ENCODE results near the gene CNNM2. TPM values are rescaled to one million over a fixed set of nuclear protein-coding genes. Genes with fewer than 3 reads are reported as not detected.

CNNM2 gene
- total RNA-seq, 2 experiments from 2014 or later: 5.1 to 5.2 TPM

DNA sequence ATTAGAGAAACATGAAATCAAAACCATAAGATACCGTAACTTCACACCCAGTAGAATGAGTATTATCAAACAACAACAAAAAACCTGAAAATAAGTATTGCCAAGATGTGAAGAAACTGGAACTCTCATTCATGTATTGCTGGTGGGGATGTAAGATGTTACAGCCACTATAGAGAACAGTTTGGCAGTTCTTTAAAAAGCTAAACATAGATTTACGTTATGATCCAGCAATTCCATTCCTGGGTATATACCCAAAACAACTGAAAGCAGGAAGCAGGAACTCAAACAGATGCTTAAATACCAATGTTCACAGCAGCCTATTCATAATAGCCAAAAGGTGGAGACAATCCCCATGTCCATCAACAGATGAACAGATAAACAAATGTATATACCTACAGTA is 202.5 kb downstream of the CNNM2 start:
- Mint-ChIP-seq H3K36me3 (ENCODE audit: low read depth) (no peaks in the 10 kb centered on the region), H3K27ac (no peak overlapping the region), H3K27me3 (no peaks in the 10 kb centered on the region), H3K9me3 (no peaks in the 10 kb centered on the region), H3K4me1 (ENCODE audit: low read depth) (peaks cover 9% of the 10 kb centered on the region), H3K4me3 (no peak overlapping the region)
- ChIA-PET POLR2A (no interaction called here), CTCF (no interaction called here)
- ATAC-seq (no peak), DNase-seq (no peak)
- intact Hi-C loops (cut with micrococcal nuclease): no loop called here
- no peak for TF ChIP-seq CTCF (IDR thresholded peaks at IDR 0.05)

GRCh38 chr10:103120977-103121735 is 203.1 kb downstream of the CNNM2 start:
- Mint-ChIP-seq H3K9me3 (no peaks in the 10 kb centered on the region), H3K4me3 (no peak overlapping the region), H3K4me1 (ENCODE audit: low read depth) (peaks cover 15% of the 10 kb centered on the region), H3K36me3 (ENCODE audit: low read depth) (no peaks in the 10 kb centered on the region), H3K27ac (no peak overlapping the region), H3K27me3 (no peaks in the 10 kb centered on the region)
- ChIA-PET POLR2A (no interaction called here), CTCF (no interaction called here)
- intact Hi-C loops (cut with micrococcal nuclease): no loop called here
- ATAC-seq (no peak), DNase-seq (no peak)
- no peak for TF ChIP-seq CTCF (IDR thresholded peaks at IDR 0.05)

GRCh38 chr10:103123282-103124024 is 205.4 kb downstream of the CNNM2 start:
- intact Hi-C loops (cut with micrococcal nuclease): no loop called here
- DNase-seq: no peak
- Mint-ChIP-seq H3K36me3 (ENCODE audit: low read depth) (no peaks in the 10 kb centered on the region), H3K4me3 (no peak overlapping the region), H3K27ac (no peak overlapping the region), H3K4me1 (ENCODE audit: low read depth) (peaks cover 18% of the 10 kb centered on the region), H3K27me3 (no peaks in the 10 kb centered on the region), H3K9me3 (no peaks in the 10 kb centered on the region)
- ChIA-PET CTCF (interaction anchor here (0.8 to 1.7 kb wide), 5 partner anchors 10 to 288 kb away, joined by 3 to 8 read pairs (median 3); no protein-coding TSS in a partner anchor), POLR2A (no interaction called here)
- no peak for ATAC-seq
- no peak for TF ChIP-seq CTCF (IDR thresholded peaks at IDR 0.05)

- no peaks in the 10 kb centered on the region for H3K9me3 Mint-ChIP-seq
- H3K4me1 Mint-ChIP-seq (ENCODE audit: low read depth): peaks cover 18% of the 10 kb centered on the region
- CTCF ChIA-PET: interaction anchor here (1.1 to 1.7 kb wide), 4 partner anchors 21 to 289 kb away, joined by 3 to 8 read pairs (median 3); no protein-coding TSS in a partner anchor
- TF ChIP-seq CTCF (IDR thresholded peaks at IDR 0.05): no peak
- intact Hi-C loops (cut with micrococcal nuclease): no loop called here
- H3K36me3 Mint-ChIP-seq (ENCODE audit: low read depth): no peaks in the 10 kb centered on the region
- H3K27me3 Mint-ChIP-seq: no peaks in the 10 kb centered on the region
- H3K27ac Mint-ChIP-seq: no peak overlapping the region
- no peak for ATAC-seq
- POLR2A ChIA-PET: interaction anchor here (1.1 kb wide), 1 partner anchor 8 kb away, joined by 3 read pairs; no protein-coding TSS in a partner anchor
- no peak overlapping the region for H3K4me3 Mint-ChIP-seq
- peak; percentile 20 for DNase-seq
These were observed 206.5 kb downstream of the CNNM2 start for GRCh38 chr10:103124420-103125096.

All from activated CD8-positive, alpha-beta T cell treated with anti-CD3 and anti-CD28 coated beads for 36 hours (primary cell).